ENCODE measurements around the gene FMO2.

FMO2 gene

GRCh38 chr1:171245458-171246064 is 60.5 kb downstream of the FMO2 start:
- no peak overlapping the region for H3K4me3 ChIP-seq (replicated peaks; ENCODE audit: insufficient read depth, low read length)
- H3K27ac ChIP-seq (replicated peaks) = no peak overlapping the region
- peak in 1 of 2 experiments; percentile 41 for DNase-seq (ENCODE audit: low read depth in 1 of 2, low spot score in 1 of 2)
- no peak for TF ChIP-seq POLR2AphosphoS5 (IDR thresholded peaks at IDR 0.05; ENCODE audit: low read depth)
- peak; percentile 73 for TF ChIP-seq CTCF (IDR thresholded peaks at IDR 0.05; ENCODE audit: insufficient read depth, low read length)
- TF ChIP-seq SPI1 (IDR thresholded peaks at IDR 0.05; ENCODE audit: borderline replicate concordance, low read depth) = no peak
- no peak for TF ChIP-seq REST (IDR thresholded peaks at IDR 0.05; ENCODE audit: insufficient replicate concordance, low read depth)
- H3K27me3 ChIP-seq (ENCODE audit: insufficient read depth, poor library complexity, severe bottlenecking) = no peaks in the 10 kb centered on the region

GRCh38 chr1:171247501-171247900 is 62.4 kb downstream of the FMO2 start:
- DNase-seq (ENCODE audit: low read depth in 1 of 2, low spot score in 1 of 2) = no peak
- Histone ChIP-seq H3K4me3 (replicated peaks; ENCODE audit: insufficient read depth, low read length) (no peak overlapping the region), H3K27ac (replicated peaks) (no peak overlapping the region), H3K27me3 (ENCODE audit: insufficient read depth, poor library complexity, severe bottlenecking) (no peaks in the 10 kb centered on the region)
- no peak for TF ChIP-seq GABPA (IDR thresholded peaks at IDR 0.05; ENCODE audit: low read depth)
- TF ChIP-seq REST (IDR thresholded peaks at IDR 0.05; ENCODE audit: insufficient replicate concordance, low read depth) = no peak
- TF ChIP-seq CTCF (IDR thresholded peaks at IDR 0.05; ENCODE audit: insufficient read depth, low read length) = no peak
- TF ChIP-seq POLR2AphosphoS5 (IDR thresholded peaks at IDR 0.05; ENCODE audit: low read depth) = no peak
- TF ChIP-seq SPI1 (IDR thresholded peaks at IDR 0.05; ENCODE audit: borderline replicate concordance, low read depth) = no peak

- TF ChIP-seq POLR2AphosphoS5 (IDR thresholded peaks at IDR 0.05; ENCODE audit: low read depth) = no peak
- no peak for TF ChIP-seq CTCF (IDR thresholded peaks at IDR 0.05; ENCODE audit: insufficient read depth, low read length)
- no peak for TF ChIP-seq SPI1 (IDR thresholded peaks at IDR 0.05; ENCODE audit: borderline replicate concordance, low read depth)
- no peak for TF ChIP-seq GABPA (IDR thresholded peaks at IDR 0.05; ENCODE audit: low read depth)
- TF ChIP-seq REST (IDR thresholded peaks at IDR 0.05; ENCODE audit: insufficient replicate concordance, low read depth) = no peak
- Histone ChIP-seq H3K27ac (replicated peaks) (no peak within 1 kb of the TSS), H3K4me3 (replicated peaks; ENCODE audit: insufficient read depth, low read length) (no peak within 1 kb of the TSS), H3K27me3 (ENCODE audit: insufficient read depth, poor library complexity, severe bottlenecking) (no peaks in the 10 kb centered on the region)
- no peak for DNase-seq (ENCODE audit: low read depth in 1 of 2, low spot score in 1 of 2)
Observed at GRCh38 chr1:171248302-171248701, 63.2 kb downstream of the FMO2 start, which contains the start of gene FMO1. TSS of gene FMO1 (plus strand) at chr1:171248494. CDS start at chr1:171258088, 9,594 bp downstream.

Measured in HL-60 (cell line).